Heart left ventricle (tissue), 13 donors: ENCODE measurements around the gene MAPK10.

Source experiments
- CTCF ChIP-seq, 12 donors: fragments of 200-600 bp; sonication (generic) in 4 of 12; IDR thresholded peaks; one replicate each; pipeline versions ENCODE4 v1.5.0 to v1.8.0; 2018 to 2022; ENCODE audit warnings: antibody characterized with exemption in 12 of 12, mild to moderate bottlenecking in 5 of 12
- POLR2A ChIP-seq, 2 donors: fragments of 450-650 bp; IDR thresholded peaks; one replicate each; pipeline ENCODE4 v1.6.1; 2017; ENCODE audit warnings: antibody characterized with exemption in 2 of 2, mild to moderate bottlenecking in 2 of 2, moderate library complexity in 2 of 2
- donor health status: ischemic (EF 13 %, LVEDD 7.1; RV severe dilation, severe dysfunction).
- donor health status: DM: no; HTN: yes; CAD: no.
- donor health status: DM: no; HTN: no; CAD: no.
- donor health status: ischemic (EF 25% LVEDD 6.9; RV normal size, moderate dysfunction).
- donor health status: ischemic (EF 25% LVEDD 5.7; RV mildly dilated, moderate dysfunction).
- donor health status: ischemic (EF 35%, LVEDD 5.7; RV mildly dilated, moderate dysfunction).
- donor health status: nonischemic (EF 11% LVEDD 7.7; RV severe dilation, severe dysfunction).
- donor health status: DM: yes; HTN: yes; CAD: no.
- donor health status: PGD.
- donor health status: ischemic (EF 29% LVEDD 5.4; RV normal size, mild dysfunction).
- donor health status: nonischemic (EF 23%, LVEDD 6.1; RV moderate dilation, normal function).

GRCh38 chr4:85986266-85986665 is 373.6 kb downstream of the MAPK10 start:
- TF ChIP-seq CTCF (IDR thresholded peaks at IDR 0.05) (no peak), POLR2A (IDR thresholded peaks at IDR 0.05) (no peak)
